CD4-positive, alpha-beta T cell treated with Interleukin-1 beta for 1 hour (primary cell): ENCODE measurements around the gene NEK6.

ENCODE experiments used
- DNase-seq, 2 donors: peaks; one replicate each; pipeline ENCODE4 v3.0.0-alpha.2; 2020 to 2022

Gene NEK6

DNA sequence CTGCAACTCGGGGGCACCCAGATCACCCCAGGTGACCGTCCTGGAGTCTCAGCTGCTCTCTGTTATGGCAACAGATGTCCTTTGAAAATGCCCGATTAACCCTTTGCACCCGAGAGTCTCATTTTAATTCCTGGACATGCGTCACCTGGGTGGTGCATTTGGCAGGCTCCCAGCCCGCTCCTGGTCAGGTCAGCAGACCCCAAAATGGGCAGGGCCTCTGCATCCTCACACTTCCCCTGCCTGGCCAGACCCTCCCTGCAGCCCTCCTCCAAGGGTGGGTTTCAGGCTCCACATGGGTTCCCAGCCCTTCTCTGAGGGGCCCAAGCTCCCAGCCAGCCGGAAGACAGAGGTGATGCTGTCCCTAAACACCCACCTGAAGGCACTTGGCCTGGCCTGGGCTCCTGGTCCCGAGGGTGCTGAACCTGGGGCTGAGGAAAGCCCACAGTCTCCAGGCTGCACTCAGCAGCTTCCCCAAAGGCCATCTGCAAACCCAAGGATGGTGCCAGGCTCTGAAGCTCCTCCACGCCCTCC, 88.1 kb downstream of the NEK6 start:
- DNase-seq = no peak

DNA sequence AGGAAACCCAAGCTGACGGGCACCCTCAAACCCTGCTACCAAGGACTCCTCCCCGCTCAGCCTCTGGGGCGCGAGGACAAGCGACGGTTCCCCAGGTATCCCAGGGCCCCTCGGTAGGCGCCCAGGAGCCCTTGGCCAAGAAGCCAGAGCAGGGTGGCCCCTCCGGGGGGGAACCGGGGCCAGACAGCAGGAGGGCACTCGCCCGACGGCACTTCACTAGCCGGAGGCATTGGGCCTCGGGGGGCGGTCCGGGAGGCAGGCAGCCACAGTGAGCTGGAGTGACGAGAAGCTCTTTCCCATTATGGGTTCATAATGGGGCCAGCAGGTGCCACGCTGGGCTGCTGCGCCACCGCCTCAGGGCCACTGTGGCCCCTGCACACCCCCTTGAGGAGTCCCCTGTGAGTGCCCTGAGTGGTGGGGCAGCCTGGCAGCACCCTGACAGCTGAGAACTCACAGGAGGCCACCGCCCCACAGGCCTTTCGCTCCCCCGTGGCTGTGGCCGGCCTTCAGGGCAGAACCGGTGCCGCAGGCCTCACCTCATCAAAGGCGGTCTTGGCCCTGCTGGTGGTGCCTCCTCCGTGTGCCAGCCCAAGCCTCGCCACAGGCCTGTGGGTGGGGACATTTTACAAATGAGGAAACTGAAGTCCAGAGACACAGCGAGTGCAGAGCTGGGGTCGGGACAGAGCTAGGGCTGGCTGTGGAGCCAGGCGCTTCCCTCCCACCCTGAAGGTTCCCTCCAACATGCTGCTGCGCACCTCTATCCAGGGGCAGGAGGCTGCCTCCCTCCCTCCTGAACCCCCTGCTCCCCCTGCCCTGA, 88.8 kb downstream of the NEK6 start:
- no peak for DNase-seq

GRCh38 chr9:124347206-124347967, 89.6 kb downstream of the NEK6 start:
- DNase-seq = no peak

DNA sequence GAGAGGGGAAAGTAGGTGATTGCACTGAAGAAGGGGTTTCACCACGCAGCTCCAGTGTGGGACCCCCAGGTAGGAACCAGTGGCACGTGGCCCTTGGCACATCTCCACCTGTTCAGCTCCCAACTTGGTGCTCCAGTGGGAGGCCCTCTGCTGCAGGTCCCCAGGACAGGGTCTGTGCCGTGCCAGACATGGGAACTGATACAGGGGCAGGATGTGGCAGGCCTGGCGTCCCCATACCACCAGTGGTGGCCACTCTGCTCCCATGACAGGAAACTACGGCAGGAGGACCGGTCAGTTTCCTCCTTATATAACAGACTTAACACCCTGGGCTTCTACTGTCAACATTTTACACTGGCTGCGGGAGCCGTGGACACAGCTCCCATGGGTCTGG, 90.2 kb downstream of the NEK6 start:
- no peak for DNase-seq

DNA sequence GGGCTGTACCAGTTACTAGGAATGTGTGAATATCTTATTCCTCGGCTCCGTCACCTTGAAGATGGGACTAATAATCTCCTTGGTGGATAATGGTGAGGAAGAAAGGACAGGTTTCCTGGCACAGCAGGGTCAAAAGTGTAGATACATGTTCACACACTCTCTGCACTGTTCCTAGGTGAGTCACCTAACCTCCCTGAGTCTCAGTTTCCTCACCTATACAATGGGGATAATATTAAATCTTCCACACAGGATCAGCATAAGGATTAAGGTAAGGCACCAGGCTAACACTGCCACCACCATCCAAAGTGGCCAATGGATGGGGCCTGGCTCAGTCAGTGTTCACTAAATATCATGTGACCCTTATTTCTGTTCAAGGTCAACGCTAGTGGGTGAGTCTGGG, 90.6 kb downstream of the NEK6 start:
- no peak for DNase-seq

DNA sequence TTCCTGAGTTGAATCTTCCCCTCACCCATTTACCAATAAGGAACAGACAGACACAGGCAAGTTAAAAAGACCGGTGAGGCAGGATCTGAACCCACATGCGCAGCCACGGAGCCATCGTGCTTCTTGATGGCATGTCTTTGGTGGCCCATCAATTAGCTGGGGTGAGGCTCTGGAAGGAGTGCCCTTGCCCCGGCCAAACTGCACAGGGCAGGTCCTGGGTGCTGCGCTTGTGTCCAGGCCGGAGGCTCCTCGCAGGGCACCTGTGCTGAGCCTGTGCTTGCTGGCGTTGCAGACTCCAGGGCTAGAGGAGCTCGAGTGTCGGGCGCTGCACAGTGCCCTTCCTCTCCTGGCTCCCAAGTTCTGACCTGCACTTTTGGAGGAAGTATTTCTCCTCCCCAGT, 91.1 kb downstream of the NEK6 start:
- no peak for DNase-seq

- no peak for DNase-seq
These were observed 91.5 kb downstream of the NEK6 start for GRCh38 chr9:124349267-124349666.

GRCh38 chr9:124349675-124350493, 92.1 kb downstream of the NEK6 start:
- no peak for DNase-seq

DNA sequence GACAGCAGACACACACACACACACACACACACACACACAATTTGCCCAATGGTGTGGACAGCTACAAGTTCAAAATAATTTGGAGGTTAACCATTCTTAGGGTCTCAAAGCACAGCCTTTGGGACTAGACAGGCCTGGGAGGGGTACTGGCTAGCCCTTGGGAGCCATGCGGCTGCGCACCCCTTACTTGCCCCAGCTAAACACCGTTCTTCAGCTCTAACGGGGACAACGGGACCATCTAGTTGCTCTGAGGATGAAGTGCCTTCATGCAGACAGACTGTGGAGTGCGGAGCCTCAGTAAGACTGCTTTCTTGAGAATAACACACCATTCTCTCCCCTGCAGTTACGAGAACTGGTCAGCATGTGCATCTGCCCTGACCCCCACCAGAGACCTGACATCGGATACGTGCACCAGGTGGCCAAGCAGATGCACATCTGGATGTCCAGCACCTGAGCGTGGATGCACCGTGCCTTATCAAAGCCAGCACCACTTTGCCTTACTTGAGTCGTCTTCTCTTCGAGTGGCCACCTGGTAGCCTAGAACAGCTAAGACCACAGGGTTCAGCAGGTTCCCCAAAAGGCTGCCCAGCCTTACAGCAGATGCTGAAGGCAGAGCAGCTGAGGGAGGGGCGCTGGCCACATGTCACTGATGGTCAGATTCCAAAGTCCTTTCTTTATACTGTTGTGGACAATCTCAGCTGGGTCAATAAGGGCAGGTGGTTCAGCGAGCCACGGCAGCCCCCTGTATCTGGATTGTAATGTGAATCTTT, 92.9 kb downstream of the NEK6 start:
- no peak for DNase-seq

- no peak for DNase-seq
These were observed 94.1 kb downstream of the NEK6 start for GRCh38 chr9:124351672-124352468.

- DNase-seq = no peak
These were observed 94.9 kb downstream of the NEK6 start for GRCh38 chr9:124352616-124353015.

- DNase-seq = no peak
These were observed 95.5 kb downstream of the NEK6 start for GRCh38 chr9:124353166-124353768.

DNA sequence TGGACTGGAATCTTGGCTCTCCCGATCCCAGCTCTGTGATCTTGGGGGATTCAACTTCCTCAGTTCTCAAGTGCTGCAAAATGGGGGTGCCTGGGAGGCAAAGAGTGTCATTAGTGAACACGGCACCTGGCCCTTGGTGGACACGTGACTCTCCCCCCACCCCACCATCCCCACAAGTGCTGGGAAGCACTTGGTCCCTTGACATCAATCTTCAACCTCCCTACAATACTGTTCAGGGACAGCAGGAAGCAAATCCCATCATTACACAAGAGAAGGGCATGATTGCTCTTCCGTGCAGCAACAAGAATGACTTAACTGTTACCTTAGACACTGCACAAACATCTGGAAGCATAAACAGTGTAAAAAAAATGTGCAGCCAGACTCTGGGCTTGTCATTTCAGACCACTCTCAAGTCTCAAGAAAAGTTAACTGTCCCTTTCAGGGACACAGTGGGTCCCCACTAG, 96.1 kb downstream of the NEK6 start:
- no peak for DNase-seq

DNA sequence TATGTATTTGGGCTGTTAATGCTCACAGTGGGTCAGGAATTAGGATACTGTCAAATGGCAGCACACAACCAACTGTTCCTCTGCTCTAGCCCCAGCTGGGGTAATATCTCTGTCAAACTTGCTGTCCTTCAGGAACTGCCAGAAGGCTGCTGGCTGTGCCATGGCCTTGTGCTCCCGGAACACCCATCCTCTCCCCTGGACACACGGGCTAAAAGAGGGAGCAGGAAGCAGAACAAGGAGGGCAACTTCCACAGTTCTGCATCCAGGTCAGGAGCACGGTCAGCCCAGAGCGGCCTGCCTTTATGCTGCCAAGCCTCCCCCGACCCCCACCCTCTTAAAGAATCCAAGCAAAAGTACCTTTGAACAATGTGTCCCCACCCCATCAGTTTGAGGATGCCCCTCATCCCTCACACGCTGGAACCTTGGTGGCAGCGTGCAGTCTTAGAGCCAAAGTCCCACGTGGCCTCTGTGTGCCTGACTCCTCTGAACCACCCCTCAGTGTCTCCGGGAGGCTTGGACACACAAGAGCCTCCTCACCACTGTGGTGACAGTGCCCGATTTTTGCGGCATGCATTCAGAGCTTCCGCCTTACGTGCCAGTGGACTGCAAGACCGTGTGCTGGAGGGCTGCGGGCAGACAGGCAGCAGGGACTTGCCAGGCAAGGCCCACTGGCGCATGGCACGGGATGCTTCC, 96.7 kb downstream of the NEK6 start:
- DNase-seq = no peak

GRCh38 chr9:124355039-124355940, 97.5 kb downstream of the NEK6 start:
- DNase-seq = no peak

DNA sequence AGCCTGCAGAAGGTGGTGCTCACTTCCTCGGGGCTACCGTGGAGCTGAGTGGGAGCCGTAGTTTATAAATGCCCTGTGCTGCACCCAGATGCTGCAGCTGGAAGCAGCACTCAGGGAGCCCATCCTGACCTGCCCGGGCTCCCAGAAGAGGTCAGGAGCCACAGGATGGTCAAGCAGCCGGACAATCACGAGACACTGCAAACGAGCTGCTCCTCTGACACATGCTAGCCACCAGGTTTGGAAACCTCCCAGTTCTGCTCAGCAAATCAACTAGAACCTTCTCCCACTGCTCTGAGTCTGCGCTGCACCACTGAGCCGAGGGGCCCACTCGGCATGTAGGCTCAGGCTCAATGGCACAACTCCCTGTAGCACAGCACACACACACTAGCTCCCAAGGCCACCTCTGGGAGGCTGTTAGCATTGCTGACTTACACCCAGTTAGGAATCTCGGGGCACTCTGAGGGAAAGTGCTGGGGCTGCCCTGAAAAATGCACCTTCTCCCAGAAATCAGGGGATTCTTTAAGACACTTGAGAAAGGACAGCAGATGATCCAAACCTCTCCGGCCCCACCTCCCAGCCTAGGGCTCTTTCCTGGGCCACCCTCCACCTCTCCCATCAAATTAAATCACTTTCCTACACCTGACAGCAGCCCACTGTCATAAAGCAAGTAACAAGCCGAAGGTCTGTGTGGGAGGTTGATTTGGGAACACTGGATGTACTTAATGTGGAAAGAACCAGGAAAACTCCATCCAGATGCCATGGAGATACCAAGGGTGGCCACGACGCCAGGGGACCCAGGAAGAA, 98.4 kb downstream of the NEK6 start:
- DNase-seq = no peak

- DNase-seq = no peak
These were observed 99.1 kb downstream of the NEK6 start for GRCh38 chr9:124356745-124357390.
